Colonic mucosa (tissue), 4 donors: Measurements from ENCODE around the gene CPM. TPM values are rescaled to one million over a fixed set of nuclear protein-coding genes. Genes with fewer than 3 reads are reported as not detected.
"Not testable (repeated sequence)": the region's sequence is repeated elsewhere in the genome, so short reads cannot be mapped to it uniquely, and the experiment has no call there.

Experiments used
- DNase-seq: peaks from one replicate; pipeline ENCODE4 v3.0.0-alpha.2; 2020
- H3K27ac ChIP-seq: fragments of 200-600 bp; one replicate; pipeline ENCODE4 v1.8.0; 2021
- H3K27me3 ChIP-seq: fragments of 200-600 bp; one replicate; pipeline ENCODE4 v1.8.0; 2021
- H3K36me3 ChIP-seq: fragments of 200-600 bp; one replicate; pipeline ENCODE4 v1.8.0; 2021
- H3K4me1 ChIP-seq: fragments of 200-600 bp; one replicate; pipeline ENCODE4 v1.8.0; 2021; ENCODE audit warnings: mild to moderate bottlenecking
- H3K4me3 ChIP-seq: fragments of 200-600 bp; one replicate; pipeline ENCODE4 v1.8.0; 2021
- H3K9ac ChIP-seq, 2 donors: one replicate each; pipeline ENCODE4 v1.7.0; 2013; ENCODE audit warnings: control low read depth in 2 of 2, low read depth in 2 of 2, low read length in 2 of 2
- H3K9me3 ChIP-seq: fragments of 200-600 bp; one replicate; pipeline ENCODE4 v1.8.0; 2021
- intact Hi-C: fragments of 100-400 bp; cut with DNase I; formaldehyde crosslinking; loops from one replicate; pipeline ENCODE4 v1.14.1; 2022
- total RNA-seq, 2 donors: library from RNA; stranded (reverse); fragmentation: NEBNext Ultra II Directional in 1 of 2; extraction: Animal tissue kit (Norgen Biotek cat#: 25700) in 1 of 2; gene quantifications; one replicate each; pipeline ENCODE4 v1.2.1, GENCODE V29; 2021
- TF ChIP-seq, protein P1 (sequence below): fragments of 200-600 bp; IDR thresholded peaks from one replicate; pipeline ENCODE4 v1.8.0; 2022; ENCODE audit warnings: antibody characterized with exemption, mild to moderate bottlenecking
- donor health status: healthy.
- donor health status: DM: no; HTN: no; CAD: no.
- donor health status: DM: no; HTN: no; CAD: no.

The CPM gene
- total RNA-seq, 2 donors from 2014 or later = 30.0 to 40.3 TPM

DNA sequence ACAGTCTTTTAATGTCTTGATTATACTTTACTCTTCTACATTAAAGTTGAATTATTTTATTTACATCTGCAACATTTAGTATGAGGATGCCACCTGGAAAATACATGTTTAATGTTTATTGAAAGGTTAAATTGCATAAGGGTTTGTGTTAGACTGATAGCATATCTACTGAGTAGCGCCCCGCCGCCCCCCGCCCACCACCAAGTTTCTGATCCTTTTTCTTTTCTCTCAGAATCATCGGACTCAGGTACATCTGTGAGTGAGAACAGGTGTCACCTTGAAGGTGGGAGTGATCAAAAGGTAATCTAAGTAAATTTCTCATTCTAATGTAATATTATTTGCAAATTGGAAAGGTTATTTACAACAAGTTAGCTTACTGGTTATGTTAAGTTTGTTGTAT lies 108.8 kb downstream of the CPM start:
- DNase-seq = no peak
- TF ChIP-seq, protein P1, sequence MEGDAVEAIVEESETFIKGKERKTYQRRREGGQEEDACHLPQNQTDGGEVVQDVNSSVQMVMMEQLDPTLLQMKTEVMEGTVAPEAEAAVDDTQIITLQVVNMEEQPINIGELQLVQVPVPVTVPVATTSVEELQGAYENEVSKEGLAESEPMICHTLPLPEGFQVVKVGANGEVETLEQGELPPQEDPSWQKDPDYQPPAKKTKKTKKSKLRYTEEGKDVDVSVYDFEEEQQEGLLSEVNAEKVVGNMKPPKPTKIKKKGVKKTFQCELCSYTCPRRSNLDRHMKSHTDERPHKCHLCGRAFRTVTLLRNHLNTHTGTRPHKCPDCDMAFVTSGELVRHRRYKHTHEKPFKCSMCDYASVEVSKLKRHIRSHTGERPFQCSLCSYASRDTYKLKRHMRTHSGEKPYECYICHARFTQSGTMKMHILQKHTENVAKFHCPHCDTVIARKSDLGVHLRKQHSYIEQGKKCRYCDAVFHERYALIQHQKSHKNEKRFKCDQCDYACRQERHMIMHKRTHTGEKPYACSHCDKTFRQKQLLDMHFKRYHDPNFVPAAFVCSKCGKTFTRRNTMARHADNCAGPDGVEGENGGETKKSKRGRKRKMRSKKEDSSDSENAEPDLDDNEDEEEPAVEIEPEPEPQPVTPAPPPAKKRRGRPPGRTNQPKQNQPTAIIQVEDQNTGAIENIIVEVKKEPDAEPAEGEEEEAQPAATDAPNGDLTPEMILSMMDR = no peak
- H3K9ac ChIP-seq = no peak overlapping the region
- no peak overlapping the region for H3K27ac ChIP-seq
- H3K4me3 ChIP-seq = no peak overlapping the region
- no peaks in the 10 kb centered on the region for H3K9me3 ChIP-seq
- H3K27me3 ChIP-seq = no peaks in the 10 kb centered on the region
- intact Hi-C loops = no loop called here
- no peaks in the 10 kb centered on the region for H3K4me1 ChIP-seq
- H3K36me3 ChIP-seq = peaks cover 18% of the 10 kb centered on the region

DNA sequence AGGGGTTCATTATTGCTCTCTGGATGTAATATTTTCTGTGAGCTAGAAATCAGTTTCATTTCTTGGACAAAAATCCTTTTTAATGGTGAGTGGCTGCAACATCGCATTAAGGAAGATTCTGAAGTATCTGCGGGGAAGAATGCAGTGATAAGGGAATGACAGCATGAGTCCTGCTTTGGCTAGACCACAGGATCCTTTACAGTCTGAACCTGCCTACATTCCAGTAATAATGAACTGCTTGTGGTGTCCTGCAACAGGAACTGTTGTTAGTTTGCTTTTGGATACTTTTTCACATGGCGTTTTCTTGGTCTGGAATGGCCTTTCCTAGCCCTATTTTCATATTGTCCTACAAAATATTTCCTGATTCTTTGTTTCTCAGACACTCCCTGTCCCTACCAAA lies 109.3 kb downstream of the CPM start:
- no peaks in the 10 kb centered on the region for H3K27me3 ChIP-seq
- H3K9ac ChIP-seq = no peak overlapping the region
- no peak overlapping the region for H3K4me3 ChIP-seq
- no peak overlapping the region for H3K27ac ChIP-seq
- H3K4me1 ChIP-seq = no peaks in the 10 kb centered on the region
- DNase-seq = no peak
- intact Hi-C loops = no loop called here
- H3K9me3 ChIP-seq = no peaks in the 10 kb centered on the region
- H3K36me3 ChIP-seq = peaks cover 15% of the 10 kb centered on the region
- TF ChIP-seq, protein P1 = no peak

DNA sequence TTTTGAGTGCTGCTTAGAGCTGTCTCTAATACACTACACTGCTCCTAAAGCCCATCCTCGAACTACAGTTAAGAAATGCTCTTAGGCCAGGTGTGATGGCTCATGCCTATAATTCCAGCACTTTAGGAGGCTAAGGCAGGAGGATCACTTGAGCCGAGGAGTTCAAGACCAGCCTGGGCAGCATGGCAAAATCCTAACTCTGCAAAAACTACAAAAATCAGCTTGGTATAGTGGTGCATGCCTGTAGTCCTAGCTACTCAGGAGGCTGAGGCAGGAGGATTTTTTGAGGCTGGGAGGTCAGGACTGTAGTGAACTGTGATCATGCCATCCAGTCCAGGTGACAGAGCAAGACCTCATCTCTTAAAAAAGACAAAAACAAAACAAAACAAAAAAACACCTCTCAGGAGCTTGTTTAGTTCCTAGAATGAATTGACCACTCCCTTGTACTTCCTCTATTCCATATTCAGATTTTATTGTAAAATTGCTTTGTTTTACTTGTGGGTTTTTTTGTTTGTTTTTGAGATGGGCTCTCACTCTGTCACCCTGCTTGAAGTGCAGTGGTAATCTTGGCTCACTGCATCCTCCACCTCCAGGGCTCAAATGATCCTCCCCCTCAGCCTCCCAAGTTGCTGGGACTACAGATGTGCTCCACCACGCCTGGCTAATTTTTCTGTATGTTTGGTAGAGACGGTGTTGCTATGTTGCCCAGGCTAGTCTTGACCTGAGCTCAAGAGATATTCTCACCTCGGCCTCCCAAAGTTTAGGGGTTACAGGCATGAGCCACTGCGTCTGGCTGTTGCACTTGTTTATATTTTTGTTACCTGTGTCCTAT lies 111.4 kb downstream of the CPM start:
- TF ChIP-seq, protein P1 = no peak
- intact Hi-C loops = no loop called here
- DNase-seq = no peak
- H3K4me3 ChIP-seq = no peak overlapping the region
- no peak overlapping the region for H3K9ac ChIP-seq
- H3K4me1 ChIP-seq = no peaks in the 10 kb centered on the region
- peaks cover 11% of the 10 kb centered on the region for H3K36me3 ChIP-seq
- no peaks in the 10 kb centered on the region for H3K27me3 ChIP-seq
- H3K9me3 ChIP-seq = no peaks in the 10 kb centered on the region
- no peak overlapping the region for H3K27ac ChIP-seq

DNA sequence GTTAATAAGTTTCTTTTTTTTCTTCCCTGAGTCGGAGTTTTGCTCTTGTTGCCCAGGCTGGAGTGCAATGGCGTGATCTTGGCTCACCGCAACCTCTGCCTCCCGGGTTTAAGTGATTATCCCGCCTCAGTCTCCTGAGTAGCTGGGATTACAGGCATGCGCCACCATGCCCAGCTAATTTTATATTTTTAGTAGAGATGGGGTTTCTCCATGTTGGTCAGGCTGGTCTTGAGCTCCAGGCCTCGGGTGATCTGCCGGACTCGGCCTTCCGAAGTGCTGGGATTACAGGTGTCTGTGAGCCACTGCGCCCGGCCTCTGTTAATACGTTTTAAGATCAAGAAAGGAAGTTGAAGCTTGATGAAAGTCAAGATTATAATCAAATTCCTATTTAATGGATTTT lies 113.5 kb downstream of the CPM start:
- H3K4me1 ChIP-seq, H3K36me3 ChIP-seq, H3K27me3 ChIP-seq, DNase-seq, H3K4me3 ChIP-seq, intact Hi-C loops, H3K27ac ChIP-seq, H3K9me3 ChIP-seq, H3K9ac ChIP-seq: not testable (repeated sequence)

DNA sequence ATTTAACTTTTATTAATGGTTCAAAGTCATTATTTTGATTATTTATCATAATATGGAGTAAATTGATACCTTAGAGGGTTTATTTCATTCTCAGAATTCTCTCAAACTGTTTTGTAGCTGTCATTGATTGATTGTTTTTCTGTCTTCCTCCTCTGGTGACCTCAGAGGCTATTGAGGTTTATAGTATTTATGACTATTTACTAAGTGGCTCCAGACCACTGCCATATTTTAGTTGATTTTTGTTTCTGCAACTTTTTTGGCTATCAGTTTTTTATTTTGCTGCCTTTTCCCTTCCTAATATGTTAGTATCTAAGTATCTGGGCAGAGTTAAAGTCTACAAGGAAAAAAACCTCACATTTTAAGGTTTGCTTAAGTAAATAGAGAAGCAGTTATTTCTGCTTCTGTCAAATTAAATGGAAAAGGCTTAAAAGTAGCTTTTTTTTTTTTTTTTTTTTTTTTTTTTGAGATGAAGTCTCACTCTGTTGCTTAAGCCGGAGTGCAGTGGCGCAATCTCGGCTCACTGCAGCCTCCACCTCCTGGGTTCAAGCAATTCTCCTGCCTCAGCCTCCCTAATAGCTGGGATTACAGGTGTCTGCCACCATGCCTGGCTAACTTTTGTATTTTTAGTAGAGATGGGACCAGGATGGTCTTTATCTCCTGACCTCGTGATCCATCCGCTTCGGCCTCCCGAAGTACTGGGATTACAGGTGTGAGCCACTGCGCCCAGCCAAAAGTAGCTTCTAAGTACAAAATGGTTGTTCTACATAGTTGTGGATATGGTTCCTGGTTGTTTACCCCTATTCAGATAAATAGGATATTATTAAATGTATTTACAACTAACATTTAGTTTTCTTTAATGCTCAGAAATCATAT lies 116.8 kb downstream of the CPM start:
- Histone ChIP-seq H3K27me3 (no peaks in the 10 kb centered on the region), H3K4me1 (no peaks in the 10 kb centered on the region), H3K4me3 (no peak overlapping the region), H3K9ac (no peak overlapping the region), H3K9me3 (no peaks in the 10 kb centered on the region), H3K36me3 (peaks cover 5% of the 10 kb centered on the region), H3K27ac (no peak overlapping the region)
- TF ChIP-seq, protein P1 = no peak
- DNase-seq = no peak
- intact Hi-C loops = no loop called here
